GM19455 (cell line): Measurements from ENCODE around the gene ALOX12.
"Not testable (repeated sequence)": the region's sequence is repeated elsewhere in the genome, so short reads cannot be mapped to it uniquely, and the experiment has no call there.

Source experiments
- ATAC-seq: cut with Tn5 transposase; IDR thresholded peaks from one replicate; pipeline ENCODE4 v1.9.1; 2021; ENCODE audit not compliant: unreplicated experiment

ALOX12 gene, protein sequence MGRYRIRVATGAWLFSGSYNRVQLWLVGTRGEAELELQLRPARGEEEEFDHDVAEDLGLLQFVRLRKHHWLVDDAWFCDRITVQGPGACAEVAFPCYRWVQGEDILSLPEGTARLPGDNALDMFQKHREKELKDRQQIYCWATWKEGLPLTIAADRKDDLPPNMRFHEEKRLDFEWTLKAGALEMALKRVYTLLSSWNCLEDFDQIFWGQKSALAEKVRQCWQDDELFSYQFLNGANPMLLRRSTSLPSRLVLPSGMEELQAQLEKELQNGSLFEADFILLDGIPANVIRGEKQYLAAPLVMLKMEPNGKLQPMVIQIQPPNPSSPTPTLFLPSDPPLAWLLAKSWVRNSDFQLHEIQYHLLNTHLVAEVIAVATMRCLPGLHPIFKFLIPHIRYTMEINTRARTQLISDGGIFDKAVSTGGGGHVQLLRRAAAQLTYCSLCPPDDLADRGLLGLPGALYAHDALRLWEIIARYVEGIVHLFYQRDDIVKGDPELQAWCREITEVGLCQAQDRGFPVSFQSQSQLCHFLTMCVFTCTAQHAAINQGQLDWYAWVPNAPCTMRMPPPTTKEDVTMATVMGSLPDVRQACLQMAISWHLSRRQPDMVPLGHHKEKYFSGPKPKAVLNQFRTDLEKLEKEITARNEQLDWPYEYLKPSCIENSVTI

DNA sequence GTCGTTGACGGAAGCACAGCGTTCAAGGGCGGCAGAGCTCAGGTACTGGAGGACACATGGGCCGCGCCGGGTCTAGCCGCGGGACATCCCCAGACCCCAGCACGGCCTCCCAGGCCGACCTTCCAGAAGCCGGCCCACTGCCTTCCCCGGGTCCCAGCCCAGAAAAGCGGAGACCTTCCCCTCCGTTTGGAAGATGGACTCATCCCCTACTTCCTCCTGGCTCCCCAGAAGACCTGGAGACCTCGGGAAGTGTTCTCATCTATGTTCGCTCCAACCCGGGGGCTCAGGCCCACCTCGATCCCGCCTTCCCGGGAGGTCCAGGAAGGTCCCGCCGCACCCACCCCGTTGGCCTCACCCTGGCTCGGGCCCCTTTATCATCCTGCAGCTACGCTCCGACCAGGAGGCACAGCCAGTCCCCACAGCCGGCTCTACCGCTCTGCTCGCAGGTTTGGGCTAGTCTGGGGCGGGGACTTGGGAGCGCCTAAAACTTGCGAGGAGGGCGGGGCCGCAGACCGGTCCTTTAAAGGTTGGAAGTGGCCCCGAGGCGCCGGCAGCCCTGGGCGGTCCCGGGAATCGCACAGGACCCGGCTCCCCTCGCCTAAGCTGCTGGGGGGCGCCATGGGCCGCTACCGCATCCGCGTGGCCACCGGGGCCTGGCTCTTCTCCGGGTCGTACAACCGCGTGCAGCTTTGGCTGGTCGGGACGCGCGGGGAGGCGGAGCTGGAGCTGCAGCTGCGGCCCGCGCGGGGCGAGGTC, at the start of gene ALOX12:
Gene ALOX12, plus strand, starts transcription at position 550 of the 756 bp plus-strand sequence. Its CDS starts 69 bp downstream, at position 619.
- no peak for ATAC-seq

DNA sequence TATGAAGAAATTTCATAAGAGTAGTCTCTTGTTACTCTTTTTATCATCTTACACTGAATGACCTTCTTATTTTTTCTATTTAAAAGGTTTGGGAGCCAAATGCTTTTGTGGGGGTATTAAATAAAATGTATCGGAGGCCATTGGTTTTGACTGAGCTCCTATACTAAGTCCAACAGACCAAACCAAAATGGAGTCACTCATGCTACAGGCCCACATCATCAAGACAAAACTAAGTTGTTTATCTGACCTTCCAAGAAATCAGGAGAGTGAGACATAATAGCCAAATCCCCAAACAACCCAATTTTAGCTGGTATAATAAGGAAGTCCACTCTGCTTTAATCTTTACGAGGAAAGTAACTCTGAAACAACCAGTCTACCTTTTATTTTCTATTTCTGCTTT, 48.1 kb upstream of the ALOX12 start:
- ATAC-seq, result no peak

DNA sequence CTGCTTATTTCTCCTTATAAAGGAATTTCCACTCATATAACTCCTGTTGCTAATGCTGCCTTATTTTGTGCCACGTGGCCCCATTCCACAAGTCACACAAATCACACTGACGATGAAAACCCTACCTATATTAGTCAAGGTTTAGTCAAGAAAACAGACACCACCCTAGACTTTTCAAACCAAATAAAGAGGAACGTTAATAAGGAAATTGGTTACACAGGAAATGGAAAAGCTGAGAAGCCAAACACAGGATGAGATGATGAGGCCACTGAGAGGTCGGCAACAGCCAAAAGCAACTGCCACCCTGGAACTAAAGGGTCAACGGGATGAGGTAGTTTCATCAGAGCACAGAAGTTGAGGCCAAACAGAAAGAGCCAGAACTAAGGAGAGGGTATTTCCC, 47.3 kb upstream of the ALOX12 start:
- no peak for ATAC-seq

DNA sequence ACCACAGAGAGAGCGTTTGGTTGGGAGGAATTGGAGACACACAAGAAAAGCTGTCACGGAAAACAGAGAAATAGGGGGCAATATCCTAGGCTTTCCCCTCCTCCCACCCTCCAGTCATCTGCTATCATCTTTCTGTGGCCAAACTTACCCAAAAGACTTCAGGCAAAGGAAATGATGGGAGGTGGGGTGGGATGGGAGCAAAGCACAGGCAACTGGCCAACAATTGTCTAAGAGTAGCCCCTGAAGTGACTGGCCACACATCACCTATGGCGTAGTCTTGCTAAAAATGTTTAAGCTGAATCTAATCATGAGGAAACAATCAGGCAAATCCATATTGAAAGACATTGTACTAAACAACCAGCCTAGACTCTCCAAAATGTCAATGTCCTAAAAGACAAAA, 46.9 kb upstream of the ALOX12 start:
- ATAC-seq, result no peak

DNA sequence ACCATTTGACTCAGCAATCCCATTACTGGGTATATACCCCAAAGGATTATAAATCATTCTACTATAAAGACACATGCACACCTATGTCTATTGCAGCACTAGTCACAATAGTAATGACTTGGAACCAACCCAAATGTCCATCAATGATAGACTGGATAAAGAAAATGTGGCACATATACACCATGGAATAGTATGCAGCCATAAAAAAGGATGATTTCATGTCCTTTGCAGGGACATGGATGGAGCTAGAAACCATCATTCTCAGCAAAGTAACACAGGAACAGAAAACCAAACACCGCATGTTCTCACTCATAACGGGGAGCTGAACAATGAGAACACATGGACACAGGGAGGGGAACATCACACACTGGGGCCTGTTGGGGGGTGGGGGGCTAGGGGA, 44.9 kb upstream of the ALOX12 start:
- ATAC-seq, result not testable (repeated sequence)

DNA sequence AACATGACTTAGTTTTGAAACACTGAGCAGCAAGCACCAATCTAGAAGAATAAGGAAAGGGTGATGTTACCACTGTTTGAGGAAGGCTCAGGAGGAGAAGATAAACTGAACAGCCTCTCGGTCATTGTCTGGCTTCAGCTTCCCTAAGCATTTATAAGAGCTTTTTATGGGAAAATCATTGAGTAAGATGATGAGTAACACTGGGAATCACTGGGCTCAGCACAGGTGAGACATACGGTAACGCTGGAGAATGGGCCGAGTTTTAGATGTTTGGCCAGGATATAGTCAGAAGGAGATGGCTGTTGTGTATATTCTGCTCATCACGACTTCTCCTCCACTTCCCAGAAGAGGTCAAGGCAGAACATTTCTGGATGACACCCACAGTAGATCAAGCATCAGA, 42.2 kb upstream of the ALOX12 start:
- no peak for ATAC-seq

DNA sequence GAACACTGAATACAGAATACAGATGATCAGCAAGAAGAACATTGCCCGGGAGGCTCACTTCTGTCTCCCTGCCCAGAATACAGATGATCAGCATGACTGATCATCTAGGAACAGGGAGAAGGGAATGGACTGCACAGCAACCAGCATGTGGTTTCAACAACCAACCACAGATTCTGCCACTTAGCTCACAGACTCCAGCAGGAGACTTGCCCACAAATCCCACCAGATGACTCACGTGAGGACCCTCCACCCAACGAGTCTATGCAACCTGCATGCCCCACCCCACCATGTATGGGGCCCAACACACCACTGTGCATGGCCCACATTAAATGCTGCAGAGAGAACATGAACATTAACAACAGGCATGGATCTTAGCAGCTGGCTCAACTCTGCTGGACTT, 36.1 kb upstream of the ALOX12 start:
- no peak for ATAC-seq

DNA sequence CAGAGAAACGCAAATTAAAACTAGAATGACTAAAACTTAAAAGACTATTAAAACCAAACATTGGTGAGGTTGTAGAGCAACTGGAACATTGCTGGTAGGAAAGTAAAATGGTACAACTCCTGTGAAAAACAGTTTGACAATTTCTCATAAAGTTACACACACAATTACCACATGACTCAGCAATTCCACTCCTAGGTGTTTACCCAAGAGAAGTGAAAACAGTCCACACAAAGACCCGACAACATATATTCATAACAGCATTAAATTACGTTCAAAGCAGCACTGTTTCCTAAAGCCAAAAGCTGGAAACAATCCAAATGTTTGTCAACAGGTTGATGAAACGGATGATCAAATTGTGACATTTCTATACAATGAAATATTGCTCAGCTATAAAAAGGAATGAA, 26.5 kb upstream of the ALOX12 start:
- no peak for ATAC-seq

DNA sequence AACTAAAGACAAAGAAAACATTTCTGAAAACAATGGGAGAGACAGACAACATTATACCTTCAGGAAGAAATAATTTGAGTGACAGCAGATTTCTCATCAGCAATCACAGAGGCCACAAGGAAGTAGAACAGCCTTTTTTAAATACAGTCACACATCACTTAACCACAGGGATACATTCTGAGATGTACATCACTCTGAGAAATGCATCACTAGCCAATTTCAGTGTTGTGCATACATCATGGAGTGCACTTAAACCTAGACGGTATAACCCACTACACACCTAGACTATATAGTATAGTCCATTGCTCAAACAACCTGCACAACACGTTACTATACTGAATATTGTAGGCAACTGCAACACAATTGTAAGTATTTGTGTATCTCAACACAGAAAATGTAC, 24.9 kb upstream of the ALOX12 start:
- no peak for ATAC-seq

DNA sequence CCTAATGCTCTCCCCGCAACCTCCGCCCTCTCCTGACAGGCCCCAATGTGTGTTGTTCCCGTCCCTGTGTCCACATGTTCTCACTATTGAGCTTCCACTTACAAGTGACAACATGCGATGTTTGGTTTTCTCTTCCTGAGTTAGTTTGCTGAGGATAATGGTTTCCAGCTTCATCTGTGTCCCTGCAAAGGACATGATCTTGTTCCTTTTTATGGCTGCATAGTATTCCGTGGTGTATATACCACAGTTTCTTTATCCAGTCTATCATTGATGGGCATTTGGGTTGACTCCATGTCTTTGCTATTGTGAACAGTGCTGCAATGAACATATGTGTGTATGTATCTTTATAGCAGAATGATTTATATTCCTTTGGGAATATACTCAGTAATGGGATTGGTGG, 16.4 kb upstream of the ALOX12 start:
- ATAC-seq, result not testable (repeated sequence)

DNA sequence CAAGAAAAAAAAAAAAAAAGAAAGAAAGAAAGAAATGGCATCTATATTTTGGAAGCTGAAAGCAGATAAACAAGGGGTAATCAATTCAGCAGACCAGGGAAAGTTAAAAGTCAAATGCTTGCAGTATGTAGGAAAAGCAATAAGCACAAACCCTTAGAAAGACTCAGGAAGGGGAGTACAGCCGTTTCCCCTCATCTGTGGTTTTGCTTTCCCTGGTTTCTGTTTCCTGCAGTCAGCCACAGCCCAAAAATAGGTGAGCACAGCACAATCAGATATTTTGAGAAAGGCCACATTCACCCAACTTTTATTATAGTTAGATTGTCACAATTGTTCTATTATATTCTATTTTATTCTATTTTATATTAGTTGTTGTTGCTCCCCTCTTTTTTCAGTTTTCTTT, 14.4 kb upstream of the ALOX12 start:
- ATAC-seq, result no peak

DNA sequence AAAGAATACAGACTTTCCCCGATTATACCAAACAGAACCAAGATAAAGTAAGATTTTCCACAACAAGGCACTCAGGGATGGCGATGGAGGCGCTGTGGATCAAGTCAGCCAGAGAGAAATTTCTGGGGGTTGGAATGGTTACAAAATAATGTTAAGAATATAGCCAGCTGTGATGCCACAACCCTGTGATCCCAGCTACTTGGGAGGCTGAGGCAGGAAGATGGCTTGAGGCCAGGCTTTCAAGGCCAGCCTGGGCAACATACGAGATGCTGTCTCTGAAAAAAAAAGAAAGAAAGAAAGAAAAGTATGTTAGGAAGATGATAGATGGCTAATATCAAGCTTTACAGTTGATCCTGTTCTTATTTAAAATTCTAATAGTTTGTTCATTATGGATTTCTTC, 10.6 kb upstream of the ALOX12 start:
- no peak for ATAC-seq

DNA sequence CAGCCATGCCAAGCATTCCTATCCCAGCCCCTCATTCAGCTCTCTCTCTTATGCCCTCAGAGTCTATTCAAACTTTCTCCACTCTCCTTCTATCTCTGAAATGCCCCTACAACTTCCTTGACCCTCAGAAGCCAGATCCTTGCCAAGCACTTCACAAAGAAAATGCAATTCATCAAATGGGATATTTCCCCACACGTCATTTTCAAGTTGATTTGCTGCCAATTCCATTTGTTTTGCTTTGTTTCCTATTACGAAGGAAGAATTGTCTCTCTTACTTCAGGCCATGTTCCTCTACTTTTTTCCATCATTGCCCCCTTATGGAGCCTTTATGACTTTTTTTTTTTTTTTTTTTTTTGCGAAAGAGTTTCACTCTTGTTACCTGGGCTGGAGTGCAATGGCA, 9.2 kb upstream of the ALOX12 start:
- ATAC-seq, result no peak

DNA sequence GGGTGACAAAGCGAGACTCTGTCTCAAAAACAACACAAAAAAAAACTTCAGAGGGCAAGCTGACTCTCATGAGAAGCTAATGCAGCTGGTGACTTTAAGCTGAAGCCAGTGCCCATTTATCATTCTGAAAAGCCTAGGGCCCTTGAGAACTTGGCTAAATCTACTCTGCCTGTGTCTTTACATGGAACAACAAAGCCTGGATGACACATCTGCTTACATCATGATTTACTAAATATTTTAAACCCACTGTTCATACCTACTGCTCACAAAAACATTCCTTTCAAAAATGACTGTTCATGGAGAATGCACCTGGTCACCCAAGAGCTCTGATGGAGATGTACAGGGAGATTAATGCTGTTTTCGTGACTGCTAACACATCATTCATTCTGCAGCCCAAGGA, 6.1 kb upstream of the ALOX12 start:
- ATAC-seq, result no peak

DNA sequence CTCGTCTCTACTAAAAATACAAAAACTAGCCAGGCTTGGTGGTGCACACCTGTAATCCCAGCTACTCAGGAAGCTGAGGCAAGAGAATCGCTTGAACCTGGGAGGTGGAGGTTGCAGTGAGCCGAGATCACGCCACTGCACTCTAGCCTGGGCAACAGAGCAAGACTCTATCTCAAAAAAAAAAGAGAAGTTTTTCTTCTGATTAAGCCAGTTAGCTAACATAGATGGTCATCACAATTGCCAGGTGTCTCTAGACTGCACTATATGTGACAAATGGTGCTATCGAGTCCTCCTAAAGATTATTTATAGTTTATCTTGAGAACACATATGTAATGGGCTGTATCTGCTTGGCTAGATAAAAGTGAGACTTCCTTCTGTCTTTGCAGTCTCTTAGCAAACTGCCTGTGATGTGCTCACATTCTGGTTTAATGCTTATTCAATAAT, 2.2 kb upstream of the ALOX12 start:
- not testable (repeated sequence) for ATAC-seq

DNA sequence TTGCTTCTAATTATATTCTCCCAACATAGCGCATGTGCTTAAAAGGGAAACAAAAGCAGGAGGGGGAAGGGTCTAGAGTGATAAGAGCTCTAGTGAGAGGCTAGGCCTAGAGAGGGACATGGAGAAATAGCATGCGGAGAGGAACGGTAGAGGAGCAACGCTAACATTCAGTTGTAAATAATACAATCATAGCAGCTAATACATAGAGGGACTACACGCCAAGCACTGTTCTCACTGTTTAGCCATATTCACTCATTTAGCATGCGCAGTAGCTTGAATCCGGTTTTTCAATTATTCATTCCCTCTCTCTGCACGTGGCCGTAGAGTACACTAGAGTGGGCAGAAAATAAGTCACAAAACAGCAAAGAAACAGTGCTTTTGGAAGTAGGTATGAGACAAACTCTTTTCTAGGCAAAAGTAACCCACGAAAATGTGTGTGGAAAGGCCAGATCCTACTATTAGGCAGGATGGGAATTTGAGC, 1.7 kb upstream of the ALOX12 start:
- no peak for ATAC-seq

DNA sequence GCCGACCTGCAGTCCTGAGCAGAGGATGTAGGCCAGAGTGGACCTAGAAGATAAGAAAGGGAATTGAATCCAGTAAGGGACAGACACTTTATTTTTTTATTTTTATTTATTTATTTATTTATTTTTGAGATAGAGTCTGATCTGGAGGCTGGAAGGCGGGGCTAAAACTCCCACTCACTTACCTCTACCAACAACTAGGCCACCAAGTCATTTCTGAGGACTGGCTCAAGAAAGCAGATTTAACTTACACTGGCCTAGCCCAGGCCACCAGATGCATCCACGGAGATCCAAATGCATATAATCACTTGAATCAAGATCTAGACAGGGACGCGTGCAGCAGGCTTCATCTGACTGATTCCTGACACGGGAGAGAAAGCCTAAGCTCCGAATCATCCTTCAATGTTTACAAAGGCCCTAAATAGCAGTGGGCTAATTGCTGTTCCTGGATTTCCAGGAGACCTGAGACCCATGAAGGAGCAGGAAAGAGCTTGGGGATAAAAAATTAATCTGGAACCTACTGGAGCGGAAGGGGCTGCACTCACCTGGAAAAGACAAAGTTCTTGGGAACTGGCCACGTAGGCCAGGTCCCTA, 1.1 kb upstream of the ALOX12 start:
- ATAC-seq, result no peak

DNA sequence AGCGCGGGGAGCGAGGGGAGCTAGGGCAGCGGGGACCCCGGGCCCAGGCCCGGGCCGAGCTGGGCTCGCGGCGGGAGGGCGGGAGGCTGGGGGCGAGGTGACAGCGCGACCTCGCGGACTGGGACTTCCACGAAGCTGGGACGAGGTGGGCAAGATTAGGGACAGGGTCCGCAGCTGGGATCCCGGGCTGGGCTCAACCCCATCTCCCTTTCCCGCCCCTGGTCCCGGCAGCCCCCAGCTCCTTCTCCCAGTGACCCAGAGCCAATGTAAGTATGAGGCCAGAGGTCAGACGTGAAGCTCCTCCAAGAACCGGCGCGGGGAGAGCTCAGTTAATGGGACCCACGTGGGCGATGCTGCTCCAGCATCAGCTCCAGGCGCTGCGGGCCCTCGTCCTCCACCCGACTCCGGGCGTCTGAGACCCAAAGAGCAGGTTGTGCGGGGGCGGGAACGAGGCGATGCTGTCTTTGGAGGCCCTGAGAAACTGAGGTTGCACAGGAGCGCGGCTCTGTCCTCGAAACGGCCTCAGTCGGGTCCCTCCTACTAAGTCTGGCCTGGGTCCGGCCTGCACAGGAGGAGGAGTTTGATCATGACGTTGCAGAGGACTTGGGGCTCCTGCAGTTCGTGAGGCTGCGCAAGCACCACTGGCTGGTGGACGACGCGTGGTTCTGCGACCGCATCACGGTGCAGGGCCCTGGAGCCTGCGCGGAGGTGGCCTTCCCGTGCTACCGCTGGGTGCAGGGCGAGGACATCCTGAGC, 585 bp downstream of the ALOX12 start:
- ATAC-seq, result no peak

DNA sequence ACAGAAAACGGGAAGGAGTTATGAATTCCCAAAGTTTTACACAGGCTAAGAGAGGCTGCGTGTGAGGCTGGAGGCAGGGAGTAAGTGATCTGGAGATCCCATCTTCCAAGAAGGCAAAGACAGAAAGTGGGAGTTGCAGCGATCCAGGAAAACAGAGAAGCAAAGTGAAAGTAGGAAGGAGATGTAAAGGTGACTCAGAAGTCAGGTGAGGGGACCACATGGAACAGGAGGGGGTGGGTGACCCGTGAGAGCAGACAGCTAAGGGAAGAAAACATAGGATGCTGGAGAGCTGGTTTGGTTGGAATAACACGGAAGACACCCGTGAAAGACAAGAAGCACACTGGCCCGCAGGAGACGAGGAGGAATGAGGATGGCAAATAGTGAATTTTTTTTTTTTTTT, 1.3 kb downstream of the ALOX12 start:
- ATAC-seq, result no peak

DNA sequence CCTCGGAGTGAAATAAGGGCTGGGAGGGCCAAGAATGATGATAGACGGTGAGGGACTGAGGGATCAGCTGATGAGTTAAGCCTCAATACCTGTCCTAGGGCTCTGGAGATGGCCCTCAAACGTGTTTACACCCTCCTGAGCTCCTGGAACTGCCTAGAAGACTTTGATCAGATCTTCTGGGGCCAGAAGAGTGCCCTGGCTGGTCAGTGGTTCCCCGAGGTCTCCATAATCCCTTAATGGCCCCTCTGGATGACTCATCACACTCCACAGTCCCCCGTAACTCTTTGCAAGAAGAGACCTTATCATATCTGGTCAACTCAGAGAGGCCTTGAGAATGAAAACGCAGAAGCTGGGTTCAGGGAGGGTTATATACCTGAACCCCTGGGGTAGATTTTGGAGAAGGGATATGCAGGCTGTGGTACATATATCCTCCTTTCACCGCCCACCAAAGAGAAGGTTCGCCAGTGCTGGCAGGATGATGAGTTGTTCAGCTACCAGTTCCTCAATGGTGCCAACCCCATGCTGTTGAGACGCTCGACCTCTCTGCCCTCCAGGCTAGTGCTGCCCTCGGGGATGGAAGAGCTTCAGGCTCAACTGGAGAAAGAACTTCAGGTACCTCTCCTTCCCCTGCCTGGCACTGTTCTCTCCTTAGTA, 3.1 kb downstream of the ALOX12 start:
- ATAC-seq, result no peak
